HL-60/S4 (cell line): ENCODE measurements around the gene GJD4.

Experiments used
- in situ Hi-C: fragments of 300-500 bp; cut with MboI; formaldehyde crosslinking; loops from 2 replicates; pipeline ENCODE4 v1.14.3; 2022; ENCODE audit warnings: low sequenced_read_pairs

GJD4 gene

GRCh38 chr10:35578618-35578956, 26.6 kb upstream of the GJD4 start:
- in situ Hi-C loops = no loop called here

- in situ Hi-C loops = no loop called here
Measured at GRCh38 chr10:35579116-35579515, 26.0 kb upstream of the GJD4 start.

GRCh38 chr10:35579726-35580422, 25.3 kb upstream of the GJD4 start:
- in situ Hi-C loops = no loop called here

GRCh38 chr10:35580423-35580770, 24.7 kb upstream of the GJD4 start:
- in situ Hi-C loops = no loop called here

GRCh38 chr10:35581655-35582054, 23.5 kb upstream of the GJD4 start:
- in situ Hi-C loops = no loop called here

- in situ Hi-C loops = no loop called here
Measured at GRCh38 chr10:35584946-35585345, 20.2 kb upstream of the GJD4 start.

- in situ Hi-C loops = no loop called here
Measured at GRCh38 chr10:35585356-35585755, 19.8 kb upstream of the GJD4 start.

- in situ Hi-C loops = no loop called here
Measured at GRCh38 chr10:35585903-35586535, 19.1 kb upstream of the GJD4 start.

- in situ Hi-C loops = no loop called here
Measured at GRCh38 chr10:35588836-35589235, 16.3 kb upstream of the GJD4 start.

GRCh38 chr10:35592441-35592840, 12.7 kb upstream of the GJD4 start:
- in situ Hi-C loops = no loop called here

- in situ Hi-C loops = no loop called here
Measured at GRCh38 chr10:35594115-35595079, 10.7 kb upstream of the GJD4 start.

- in situ Hi-C loops = no loop called here
Measured at GRCh38 chr10:35595106-35595505, 10.0 kb upstream of the GJD4 start.

- in situ Hi-C loops = no loop called here
Measured at GRCh38 chr10:35598379-35598778, 6.8 kb upstream of the GJD4 start.

- in situ Hi-C loops = no loop called here
Measured at GRCh38 chr10:35600193-35600592, 4.9 kb upstream of the GJD4 start.

GRCh38 chr10:35606430-35606829, 1.3 kb downstream of the GJD4 start:
- in situ Hi-C loops = no loop called here

GRCh38 chr10:35607475-35608327, 2.6 kb downstream of the GJD4 start:
- in situ Hi-C loops = no loop called here

GRCh38 chr10:35608328-35608672, 3.2 kb downstream of the GJD4 start:
- in situ Hi-C loops = no loop called here

GRCh38 chr10:35611750-35612149, 6.6 kb downstream of the GJD4 start:
- in situ Hi-C loops = no loop called here

- in situ Hi-C loops = no loop called here
Measured at GRCh38 chr10:35612385-35613106, 7.4 kb downstream of the GJD4 start.

GRCh38 chr10:35613107-35613440, 7.9 kb downstream of the GJD4 start:
- in situ Hi-C loops = no loop called here
